HCT116 (cell line): ENCODE data around the gene FHIT. TPM values are rescaled to one million over a fixed set of nuclear protein-coding genes. Genes with fewer than 3 reads are reported as not detected.

Source experiments
- ATAC-seq: fragments of 200-7000 bp; cut with Tn5 transposase; 2 replicates; pipeline ENCODE4 v1.9.1; 2020; ENCODE audit warnings: mild to moderate bottlenecking, moderate library complexity
- BruUV-seq: library from RNA; stranded (reverse); fragments of 400-500 nt; replicated peaks from 2 replicates; lab custom pipeline; 2021; lab: Mats Ljungman, UMichigan
- CTCF ChIA-PET: fragments of 300-600 bp; sonication (Branson Sonifier 250); formaldehyde crosslinking; loops from one replicate; lab custom pipeline; 2021; ENCODE audit warnings: antibody characterized with exemption; lab: Charles Lee
- POLR2A ChIA-PET: fragments of 300-600, 350-600 bp; sonication (Branson Sonifier 250); formaldehyde crosslinking; loops from one replicate; lab custom pipeline; 2021; ENCODE audit warnings: antibody characterized with exemption; lab: Charles Lee
- RAD21 ChIA-PET, 2 experiments: fragments of 300-600 bp; sonication (Branson Sonifier 250); formaldehyde crosslinking; loops; one replicate each; lab custom pipeline; 2023; ENCODE audit warnings: low total read pairs in 2 of 2; ENCODE audit not compliant: uncharacterized antibody in 2 of 2, unreplicated experiment in 2 of 2, low non-redundant PET in 1 of 2; lab: Charles Lee
- DNase-seq: peaks from one replicate; pipeline ENCODE4 v3.0.0-alpha.2; 2010; ENCODE audit warnings: low read depth, low spot score
- H2AFZ ChIP-seq: fragments of 200-600 bp; shearing (Covaris generic), sonication (generic); 2 replicates; pipeline ENCODE4 v1.6.1; 2017; ENCODE audit warnings: low read depth, mixed run types, mixed read lengths, antibody characterized with exemption, low read length; ENCODE audit not compliant: poor library complexity, severe bottlenecking
- H3K27ac ChIP-seq: 2 replicates; pipeline ENCODE4 v1.5.1; 2012; ENCODE audit warnings: low read depth, low read length
- H3K27me3 ChIP-seq: fragments of 200-600 bp; sonication (generic); 2 replicates; pipeline ENCODE4 v1.6.1; 2016; ENCODE audit warnings: mixed run types, low read length, mixed read lengths; ENCODE audit not compliant: insufficient read depth
- H3K36me3 ChIP-seq, 2 experiments: fragments of 200-500 bp in 1 of 2; fragments of 200-600 bp in 1 of 2; sonication (Bioruptor generic) in 1 of 2; sonication (generic) in 1 of 2; 2 replicates each; pipeline versions ENCODE4 v1.5.1 to v1.6.1; 2014 to 2016; ENCODE audit warnings: low read length in 2 of 2, inconsistent platforms in 1 of 2, mixed read lengths in 1 of 2, mixed run types in 1 of 2; ENCODE audit not compliant: insufficient read depth in 2 of 2, control insufficient read depth in 1 of 2
- H3K4me1 ChIP-seq, 2 experiments: fragments of 200-600 bp in 1 of 2; sonication (generic) in 1 of 2; 2 replicates each; pipeline versions ENCODE4 v1.5.1 to v1.6.1; 2012 to 2017; ENCODE audit warnings: low read length in 2 of 2, inconsistent platforms in 1 of 2, mild to moderate bottlenecking in 1 of 2, mixed read lengths in 1 of 2, mixed run types in 1 of 2, moderate library complexity in 1 of 2; ENCODE audit not compliant: insufficient read depth in 2 of 2, control insufficient read depth in 1 of 2
- H3K4me2 ChIP-seq: fragments of 200-600 bp; sonication (generic); 2 replicates; pipeline ENCODE4 v1.6.1; 2017; ENCODE audit warnings: mixed run types, low read length, mixed read lengths
- H3K4me3 ChIP-seq, 2 experiments: fragments of 200-600 bp in 1 of 2; sonication (generic) in 1 of 2; replicated peaks in 1 of 2; 2 replicates each; pipeline ENCODE4 v1.5.1; 2011 to 2016; ENCODE audit warnings: low read length in 2 of 2, control low read depth in 1 of 2, low read depth in 1 of 2, mild to moderate bottlenecking in 1 of 2, mixed read lengths in 1 of 2, mixed run types in 1 of 2
- H3K79me2 ChIP-seq: fragments of 200-600 bp; sonication (generic); 2 replicates; pipeline ENCODE4 v1.6.1; 2017; ENCODE audit warnings: mild to moderate bottlenecking, mixed run types, low read length, moderate library complexity, mixed read lengths; ENCODE audit not compliant: insufficient read depth
- H3K9ac ChIP-seq: fragments of 200-600 bp; sonication (generic); 2 replicates; pipeline ENCODE4 v1.6.1; 2016; ENCODE audit warnings: low read length, mixed read lengths
- H3K9me2 ChIP-seq: fragments of 200-600 bp; sonication (generic), shearing (Covaris generic); 2 replicates; pipeline ENCODE4 v1.6.1; 2017; ENCODE audit warnings: mixed run types, mild to moderate bottlenecking, moderate library complexity; ENCODE audit not compliant: insufficient read depth
- H3K9me3 ChIP-seq, 2 experiments: fragments of 200-500 bp in 1 of 2; fragments of 200-600 bp in 1 of 2; sonication (Bioruptor generic) in 1 of 2; sonication (generic) in 1 of 2; 2 replicates each; pipeline ENCODE4 v1.6.1; 2014 to 2017; ENCODE audit warnings: low read length in 2 of 2, mixed read lengths in 2 of 2, inconsistent platforms in 1 of 2, low read depth in 1 of 2, mild to moderate bottlenecking in 1 of 2, mixed run types in 1 of 2, moderate library complexity in 1 of 2; ENCODE audit not compliant: control insufficient read depth in 1 of 2, insufficient read depth in 1 of 2
- H4K20me1 ChIP-seq: fragments of 200-600 bp; sonication (generic), shearing (Covaris generic); 2 replicates; pipeline ENCODE4 v1.6.1; 2017; ENCODE audit warnings: mixed run types, mild to moderate bottlenecking, moderate library complexity; ENCODE audit not compliant: insufficient read depth
- ATF3 ChIP-seq: IDR thresholded peaks from 2 replicates; pipeline ENCODE4 v1.6.1; 2012
- CBX3 ChIP-seq: IDR thresholded peaks from 2 replicates; pipeline ENCODE4 v1.6.1; 2012; ENCODE audit warnings: low read depth
- CEBPB ChIP-seq: IDR thresholded peaks from 2 replicates; pipeline ENCODE4 v1.6.1; 2012; ENCODE audit warnings: low read depth
- CTCF ChIP-seq, 3 experiments: fragments of 200-600 bp in 1 of 3; sonication (generic) in 1 of 3; IDR thresholded peaks in 2 of 3; conservative IDR thresholded peaks in 1 of 3; 2 replicates each; pipeline ENCODE4 v1.5.1; 2012 to 2017; ENCODE audit warnings: low read depth in 2 of 3, low read length in 2 of 3, antibody characterized with exemption in 1 of 3, borderline replicate concordance in 1 of 3, control low read depth in 1 of 3, mild to moderate bottlenecking in 1 of 3, mixed read lengths in 1 of 3, mixed run types in 1 of 3, moderate library complexity in 1 of 3; ENCODE audit not compliant: insufficient read depth in 1 of 3
- EGR1 ChIP-seq: IDR thresholded peaks from 2 replicates; pipeline ENCODE4 v1.6.1; 2012; ENCODE audit warnings: low read depth
- ELF1 ChIP-seq: IDR thresholded peaks from 2 replicates; pipeline ENCODE4 v1.6.1; 2012; ENCODE audit warnings: low read depth, borderline replicate concordance
- EZH2 ChIP-seq: fragments of 200-600 bp; sonication (generic); IDR thresholded peaks from 2 replicates; pipeline ENCODE4 v1.6.1; 2017; ENCODE audit warnings: antibody characterized with exemption, mixed run types
- EZH2phosphoT487 ChIP-seq: fragments of 200-600 bp; IDR thresholded peaks from 2 replicates; pipeline ENCODE4 v1.6.1; 2018; ENCODE audit warnings: antibody characterized with exemption, borderline replicate concordance
- JUND ChIP-seq: IDR thresholded peaks from 2 replicates; pipeline ENCODE4 v1.6.1; 2012
- MAX ChIP-seq: IDR thresholded peaks from 2 replicates; pipeline ENCODE4 v1.6.1; 2012
- RAD21 ChIP-seq: IDR thresholded peaks from 2 replicates; pipeline ENCODE4 v1.6.1; 2012; ENCODE audit warnings: low read depth, mild to moderate bottlenecking
- TCF7L2 ChIP-seq: IDR thresholded peaks from 2 replicates; pipeline ENCODE4 v1.7.0; 2011; ENCODE audit warnings: borderline replicate concordance, inconsistent platforms; ENCODE audit not compliant: insufficient read depth, insufficient read length; ENCODE audit errors: extremely low read depth
- YY1 ChIP-seq: IDR thresholded peaks from 2 replicates; pipeline ENCODE4 v1.6.1; 2011; ENCODE audit warnings: low read length, low read depth, moderate library complexity, mild to moderate bottlenecking; ENCODE audit not compliant: insufficient replicate concordance; ENCODE audit errors: extremely low read depth
- ZNF274 ChIP-seq: fragments of 200-500 bp; sonication (Bioruptor generic); IDR thresholded peaks from 2 replicates; pipeline ENCODE4 v1.6.1; 2014; ENCODE audit warnings: mild to moderate bottlenecking, low read depth, low read length, inconsistent platforms
- intact Hi-C: fragments of 100-400 bp; cut with micrococcal nuclease; formaldehyde crosslinking; loops from 2 replicates; pipeline ENCODE4 v1.10.0; 2022
- total RNA-seq: library from RNA; stranded (reverse); gene quantifications from one replicate; pipeline ENCODE4 v1.2.1, GENCODE V29; 2021; ENCODE audit not compliant: unreplicated experiment

Gene FHIT
- total RNA-seq, 1 experiment from 2014 or later, result 20.1 TPM

- Histone ChIP-seq H3K9me2 (no peaks in the 10 kb centered on the region), H3K4me1 (peaks cover 0 to 6% of the 10 kb centered on the region in 2 experiments; a peak in 2 of 4 replicates), H3K4me3 (no peak overlapping the region), H3K79me2 (no peaks in the 10 kb centered on the region), H3K9me3 (no peaks in the 10 kb centered on the region), H3K4me2 (no peak overlapping the region), H2AFZ (no peak overlapping the region), H3K36me3 (no peaks in the 10 kb centered on the region), H3K27me3 (peaks cover 9% of the 10 kb centered on the region), H3K9ac (no peak overlapping the region), H4K20me1 (no peaks in the 10 kb centered on the region), H3K27ac (no peak overlapping the region)
- CTCF ChIA-PET, result interaction anchor here (1.2 to 1.8 kb wide), 2 partner anchors 366 to 799 kb away, joined by 4 to 5 read pairs; no protein-coding TSS in a partner anchor
- POLR2A ChIA-PET, result no interaction called here
- intact Hi-C loops, result loop anchor here (5.0 kb wide), 1 partner anchor 790 kb away; no protein-coding TSS in a partner anchor
- peak; percentile 50 for TF ChIP-seq RAD21
- no peak for TF ChIP-seq EGR1
- no peak for TF ChIP-seq EZH2
- peak; percentile 8 to 39 (median 25); a peak in 3 of 6 replicates for TF ChIP-seq CTCF (IDR thresholded peaks at IDR 0.05 in 2 of 3, conservative IDR thresholded peaks at IDR 0.05 in 1 of 3; ENCODE audit: borderline replicate concordance in 1 of 3, insufficient read depth in 1 of 3, low read depth in 2 of 3, low read length in 2 of 3)
- RAD21 ChIA-PET, result no interaction called here
- DNase-seq, result no peak
- no TSS peak for BruUV-seq
- ATAC-seq, result no peak
These were observed 669.0 kb downstream of the FHIT start for GRCh38 chr3:60582288-60582687.

GRCh38 chr3:60580809-60581208 lies 670.4 kb downstream of the FHIT start:
- Histone ChIP-seq H2AFZ (no peak overlapping the region), H3K79me2 (no peaks in the 10 kb centered on the region), H3K9ac (no peak overlapping the region), H3K27me3 (peaks cover 9% of the 10 kb centered on the region), H3K27ac (no peak overlapping the region), H4K20me1 (no peaks in the 10 kb centered on the region), H3K4me3 (no peak overlapping the region), H3K9me3 (no peaks in the 10 kb centered on the region), H3K9me2 (no peaks in the 10 kb centered on the region), H3K4me1 (peaks cover 0 to 6% of the 10 kb centered on the region in 2 experiments; a peak in 2 of 4 replicates), H3K4me2 (no peak overlapping the region), H3K36me3 (no peaks in the 10 kb centered on the region)
- no TSS peak for BruUV-seq
- POLR2A ChIA-PET, result no interaction called here
- DNase-seq (no peak), ATAC-seq (no peak)
- intact Hi-C loops, result loop anchor here (5.0 kb wide), 1 partner anchor 791 kb away; no protein-coding TSS in a partner anchor
- TF ChIP-seq ZNF274 (no peak), TCF7L2 (no peak), CEBPB (no peak), YY1 (no peak), JUND (no peak), CTCF (IDR thresholded peaks at IDR 0.05 in 2 of 3, conservative IDR thresholded peaks at IDR 0.05 in 1 of 3; ENCODE audit: borderline replicate concordance in 1 of 3, insufficient read depth in 1 of 3, low read depth in 2 of 3, low read length in 2 of 3) (no peak), EZH2phosphoT487 (no peak), ATF3 (no peak), EGR1 (no peak), ELF1 (no peak), RAD21 (no peak), EZH2 (no peak), MAX (no peak), CBX3 (no peak)
- CTCF ChIA-PET, result no interaction called here
- RAD21 ChIA-PET, result no interaction called here
